GM12878 (cell line): Measurements from ENCODE around the gene TEKT5. TPM values are rescaled to one million over a fixed set of nuclear protein-coding genes. Genes with fewer than 3 reads are reported as not detected.
"Not testable (repeated sequence)": the region's sequence is repeated elsewhere in the genome, so short reads cannot be mapped to it uniquely, and the experiment has no call there.

Experiments used
- ATAC-seq: fragments of 200-7000 bp; cut with Tn5 transposase; 3 replicates; pipeline ENCODE4 v1.9.1; 2020; ENCODE audit warnings: mild to moderate bottlenecking, moderate library complexity
- BruUV-seq: library from RNA; stranded (reverse); fragments of 400-500 nt; replicated peaks from 2 replicates; lab custom pipeline; 2021; lab: Mats Ljungman, UMichigan
- CTCF ChIA-PET: fragments of 300-600 bp; sonication (Branson Sonifier 250); formaldehyde crosslinking; extraction: SDS; loops from one replicate; lab custom pipeline; 2021; ENCODE audit warnings: inconsistent platforms; lab: Yijun Ruan, JAX
- POLR2A ChIA-PET: fragments of 350-600 bp; formaldehyde crosslinking; extraction: SDS; loops from one replicate; lab custom pipeline; 2021; ENCODE audit warnings: inconsistent platforms; lab: Charles Lee
- RAD21 ChIA-PET: fragments of 300-600 bp; sonication (Branson Sonifier 250); formaldehyde crosslinking; loops from one replicate; lab custom pipeline; 2023; ENCODE audit warnings: antibody characterized with exemption; ENCODE audit not compliant: unreplicated experiment; lab: Charles Lee
- SMC1A ChIA-PET: fragments of 300-600 bp; sonication (Branson Sonifier 250); formaldehyde crosslinking; loops from one replicate; lab custom pipeline; 2023; ENCODE audit not compliant: unreplicated experiment, uncharacterized antibody; lab: Charles Lee
- DNase-seq: peaks from one replicate; pipeline ENCODE4 v3.0.0-alpha.2; 2011; ENCODE audit warnings: low read depth, low spot score
- FAIRE-seq: peaks from 3 replicates; lab custom pipeline; 2011; peaks lifted over from hg19 to GRCh38; lab: Jason Lieb, UNC
- H2AFZ ChIP-seq: 2 replicates; pipeline ENCODE4 v1.6.0; 2011; ENCODE audit warnings: low read depth, low read length, control low read depth; ENCODE audit not compliant: control insufficient read depth
- H3K27ac ChIP-seq: 2 replicates; pipeline ENCODE4 v1.5.1; 2011; ENCODE audit warnings: control low read depth; ENCODE audit not compliant: control insufficient read depth, insufficient read depth
- H3K27me3 ChIP-seq, 2 experiments: replicated peaks in 1 of 2; 2 replicates each; pipeline versions ENCODE4 v1.6.0 to v1.6.1; 2011; ENCODE audit warnings: low read length in 1 of 2; ENCODE audit not compliant: control insufficient read depth in 2 of 2, insufficient read depth in 2 of 2
- H3K36me3 ChIP-seq, 2 experiments: 2 replicates each; pipeline ENCODE4 v1.5.1; 2011; ENCODE audit warnings: low read length in 1 of 2; ENCODE audit not compliant: control insufficient read depth in 2 of 2, insufficient read depth in 2 of 2
- H3K4me1 ChIP-seq: 2 replicates; pipeline ENCODE4 v1.6.1; 2011; ENCODE audit warnings: mild to moderate bottlenecking, low read length, moderate library complexity, mixed read lengths; ENCODE audit not compliant: control insufficient read depth, insufficient read depth
- H3K4me2 ChIP-seq: 2 replicates; pipeline ENCODE4 v1.6.0; 2011; ENCODE audit warnings: control low read depth; ENCODE audit not compliant: control insufficient read depth, insufficient read depth
- H3K4me3 ChIP-seq: fragments of 200-600 bp; sonication (generic); 2 replicates; pipeline ENCODE4 v1.5.1; 2016
- H3K79me2 ChIP-seq: 2 replicates; pipeline ENCODE4 v1.6.0; 2011; ENCODE audit warnings: low read length; ENCODE audit not compliant: control insufficient read depth, insufficient read depth
- H3K9ac ChIP-seq: 2 replicates; pipeline ENCODE4 v1.8.0; 2011; ENCODE audit warnings: low read length, control low read depth, mixed read lengths; ENCODE audit not compliant: control insufficient read depth, insufficient read depth
- H3K9me3 ChIP-seq: replicated peaks from 3 replicates; pipeline ENCODE4 v1.5.1; 2011; ENCODE audit warnings: mild to moderate bottlenecking, low read length; ENCODE audit not compliant: control insufficient read depth, insufficient read depth
- H4K20me1 ChIP-seq: 2 replicates; pipeline ENCODE4 v1.6.0; 2011; ENCODE audit not compliant: control insufficient read depth, insufficient read depth
- CBX5 ChIP-seq: sonication (generic); IDR thresholded peaks from 2 replicates; pipeline ENCODE4 v1.6.1; 2016; ENCODE audit warnings: low read depth, moderate library complexity, mild to moderate bottlenecking, inconsistent platforms
- JUND ChIP-seq: IDR thresholded peaks from 2 replicates; pipeline ENCODE4 v1.6.1; 2012; ENCODE audit warnings: low read depth, mild to moderate bottlenecking, low read length, improper control_type of control experiment, moderate library complexity
- MTA2 ChIP-seq: fragments of 450-650 bp; IDR thresholded peaks from 2 replicates; pipeline ENCODE4 v1.6.1; 2016; ENCODE audit warnings: low read depth, mild to moderate bottlenecking, moderate library complexity
- POU2F2 ChIP-seq: IDR thresholded peaks from 3 replicates; pipeline ENCODE4 v1.6.1; 2011; ENCODE audit warnings: low read depth, mild to moderate bottlenecking, low read length, borderline replicate concordance
- SMAD1 ChIP-seq: fragments of 450-650 bp; IDR thresholded peaks from 2 replicates; pipeline ENCODE4 v1.6.1; 2018; ENCODE audit warnings: mild to moderate bottlenecking, low read depth; ENCODE audit not compliant: partially characterized antibody
- SPI1 ChIP-seq: IDR thresholded peaks from 2 replicates; pipeline ENCODE4 v1.6.1; 2011; ENCODE audit warnings: low read depth, mild to moderate bottlenecking, low read length, moderate library complexity, borderline replicate concordance; ENCODE audit not compliant: insufficient read depth
- SREBF1 ChIP-seq: IDR thresholded peaks from 2 replicates; pipeline ENCODE4 v1.6.1; 2012; ENCODE audit warnings: mild to moderate bottlenecking, low read length
- WGBS: methylation state at CpG from one replicate; pipeline ENCODE4 v1.1.6; 2016; ENCODE audit warnings: low lambda C conversion rate; ENCODE audit not compliant: insufficient replicate concordance, insufficient coverage; ENCODE audit errors: missing lambda C conversion rate; 5-methylcytosine and 5-hydroxymethylcytosine counted together
- in situ Hi-C: fragments of 300-500 bp; cut with MboI; formaldehyde crosslinking; loops from 9 replicates; pipeline ENCODE4 v1.14.3; 2018; ENCODE audit warnings: mixed read lengths
- intact Hi-C: fragments of 100-400 bp; cut with micrococcal nuclease; formaldehyde crosslinking; loops from one replicate; pipeline ENCODE4 v1.14.2; 2022; ENCODE audit not compliant: unreplicated experiment
- polyA plus RNA-seq, 11 experiments: library from polyadenylated mRNA; depleted of rRNA in 4 of 11; unstranded in 6 of 11; stranded (reverse) in 5 of 11; fragments of >200 nt; fragmentation: Nextera tagmentation in 4 of 11; fragmentation: Illumina TruSeq in 1 of 11; extraction: Ambion mirVana in 4 of 11; extraction: Trizol in 1 of 11; gene quantifications; 1 replicate in 1 of 11; 2 replicates in 10 of 11; pipeline versions ENCODE4 v1.2.1 to v1.2.3, GENCODE V29; 2011 to 2016; ENCODE audit warnings: inconsistent platforms in 2 of 11, missing spikeins in 2 of 11, low read depth in 1 of 11
- total RNA-seq, 4 experiments: library from RNA; depleted of rRNA in 3 of 4; stranded (reverse); fragments of >200 nt in 3 of 4; fragmentation: Illumina TruSeq in 1 of 4; extraction: Trizol in 1 of 4; gene quantifications; 2 replicates each; pipeline versions ENCODE4 v1.2.1 to v1.2.3, GENCODE V29; 2013 to 2021

TEKT5 gene
- total and polyA plus RNA-seq, 10 of the 15 experiments (the other 5 are each of a cell fraction or from before 2014, with no cell fraction given) = 0.19 to 2.2 (median 0.68) TPM; not detected in 1

GRCh38 chr16:10622036-10622921 lies 72.5 kb downstream of the TEKT5 start (continued):
- TF ChIP-seq SPI1 (no peak), SREBF1 (no peak), JUND (no peak), POU2F2 (no peak), CBX5 (no peak), MTA2 (no peak), SMAD1 (no peak)

- DNase-seq, ATAC-seq, H2AFZ ChIP-seq, H3K27me3 ChIP-seq, BruUV-seq, H3K4me3 ChIP-seq, H3K9me3 ChIP-seq, FAIRE-seq, in situ Hi-C loops, POLR2A ChIA-PET, H3K9ac ChIP-seq, H3K4me2 ChIP-seq, intact Hi-C loops, H3K36me3 ChIP-seq, CTCF ChIA-PET, H3K27ac ChIP-seq, H4K20me1 ChIP-seq, H3K4me1 ChIP-seq, RAD21 ChIA-PET, H3K79me2 ChIP-seq: not testable (repeated sequence)
- SMC1A ChIA-PET = interaction anchor here (0.6 kb wide), 1 partner anchor 28 kb away, joined by 3 read pairs; no protein-coding TSS in a partner anchor
- 35% methylated on average over 7 of the region's 7 CpGs for WGBS
Measured at GRCh38 chr16:10621216-10621949, 73.3 kb downstream of the TEKT5 start.
